ENCODE measurements around the gene PERP.

- TF ChIP-seq POLR2A (IDR thresholded peaks at IDR 0.05) (no peak), CTCF (IDR thresholded peaks at IDR 0.05) (no peak)
Observed at GRCh38 chr6:138101946-138102731, 5.1 kb downstream of the PERP start.

Measured in right lobe of liver (tissue), 4 donors.